WTC11 (cell line): Measurements from ENCODE around the gene PRKN. TPM values are rescaled to one million over a fixed set of nuclear protein-coding genes. Genes with fewer than 3 reads are reported as not detected.

ENCODE experiments used
- ATAC-seq: fragments of 200-7000 bp; cut with Tn5 transposase; 2 replicates; pipeline ENCODE4 v1.10.0; 2021; ENCODE audit warnings: mild to moderate bottlenecking, moderate library complexity
- CTCF ChIA-PET: fragments of 300-600 bp; sonication (Branson Sonifier 250); formaldehyde crosslinking; loops from one replicate; lab custom pipeline; 2021; ENCODE audit warnings: antibody characterized with exemption; lab: Charles Lee
- POLR2A ChIA-PET: fragments of 350-600 bp; sonication (Branson Sonifier 250); formaldehyde crosslinking; loops from one replicate; lab custom pipeline; 2021; ENCODE audit warnings: antibody characterized with exemption; lab: Charles Lee
- DNase-seq: peaks from one replicate; pipeline ENCODE4 v3.0.0; 2021; ENCODE audit warnings: low spot score
- H3K27ac Mint-ChIP-seq: 2 replicates; pipeline ENCODE4 v1.8.0; 2021; ENCODE audit warnings: mixed read lengths
- H3K27me3 Mint-ChIP-seq: 2 replicates; pipeline ENCODE4 v1.8.0; 2021; ENCODE audit warnings: low read depth, mild to moderate bottlenecking, moderate library complexity, mixed read lengths
- H3K36me3 Mint-ChIP-seq: 2 replicates; pipeline ENCODE4 v1.8.0; 2021; ENCODE audit warnings: mixed read lengths
- H3K4me1 Mint-ChIP-seq: 2 replicates; pipeline ENCODE4 v1.8.0; 2022; ENCODE audit warnings: mixed read lengths
- H3K4me3 Mint-ChIP-seq: 2 replicates; pipeline ENCODE4 v1.8.0; 2021; ENCODE audit warnings: mild to moderate bottlenecking, moderate library complexity, mixed read lengths
- H3K9me3 Mint-ChIP-seq: 2 replicates; pipeline ENCODE4 v1.8.0; 2021; ENCODE audit warnings: mixed read lengths
- FOXJ3 ChIP-seq: sonication (generic); formaldehyde crosslinking; IDR thresholded peaks from 2 replicates; pipeline ENCODE4 v1.9.0; 2021; ENCODE audit warnings: missing genetic modification reagents, mild to moderate bottlenecking, borderline replicate concordance
- FOXP1 ChIP-seq: sonication (generic); formaldehyde crosslinking; IDR thresholded peaks from 2 replicates; pipeline ENCODE4 v1.8.0; 2022; ENCODE audit warnings: missing genetic modification reagents, mild to moderate bottlenecking, moderate library complexity, borderline replicate concordance
- GRHL2 ChIP-seq: fragments of 250-450 bp; sonication (Bioruptor Pico); IDR thresholded peaks from 2 replicates; pipeline ENCODE4 v1.8.0; 2022; ENCODE audit warnings: mild to moderate bottlenecking, moderate library complexity; ENCODE audit not compliant: insufficient replicate concordance, severe bottlenecking
- IRF2 ChIP-seq: sonication (generic); formaldehyde crosslinking; IDR thresholded peaks from 2 replicates; pipeline ENCODE4 v1.8.0; 2022; ENCODE audit warnings: low read depth, missing genetic modification reagents, borderline replicate concordance
- MLX ChIP-seq: sonication (generic); formaldehyde crosslinking; IDR thresholded peaks from 2 replicates; pipeline ENCODE4 v1.8.1; 2023; ENCODE audit warnings: mild to moderate bottlenecking, missing genetic modification reagents, moderate library complexity
- NFATC4 ChIP-seq: fragments of 250-450 bp; sonication (Bioruptor Pico); IDR thresholded peaks from 2 replicates; pipeline ENCODE4 v1.9.0; 2021; ENCODE audit warnings: mild to moderate bottlenecking
- ZNF263 ChIP-seq: sonication (generic); formaldehyde crosslinking; IDR thresholded peaks from 2 replicates; pipeline ENCODE4 v1.8.1; 2022; ENCODE audit warnings: low read depth, mild to moderate bottlenecking, moderate library complexity, missing genetic modification reagents
- ZNF425 ChIP-seq: fragments of 250-450 bp; sonication (Bioruptor Pico); conservative IDR thresholded peaks from 2 replicates; pipeline ENCODE4 v1.9.0; 2021; ENCODE audit warnings: mild to moderate bottlenecking
- ZSCAN18 ChIP-seq: fragments of 250-450 bp; sonication (Bioruptor Pico); IDR thresholded peaks from 2 replicates; pipeline ENCODE4 v2.1.2; 2022; ENCODE audit warnings: mild to moderate bottlenecking, moderate library complexity
- total RNA-seq: library from RNA; stranded (reverse); gene quantifications from 3 replicates; pipeline ENCODE4 v1.2.3, GENCODE V29; 2021
- TF ChIP-seq, protein P1 (sequence below): sonication (generic); formaldehyde crosslinking; IDR thresholded peaks from 2 replicates; pipeline ENCODE4 v1.8.0; 2023; ENCODE audit warnings: missing genetic modification reagents, mild to moderate bottlenecking, borderline replicate concordance
- TF ChIP-seq, protein P2 (sequence below): fragments of 250-450 bp; sonication (Bioruptor Pico); IDR thresholded peaks from 2 replicates; pipeline ENCODE4 v1.8.0; 2021; ENCODE audit warnings: mild to moderate bottlenecking
- TF ChIP-seq, protein P3 (sequence below): sonication (generic); formaldehyde crosslinking; IDR thresholded peaks from 2 replicates; pipeline ENCODE4 v1.8.0; 2023; ENCODE audit warnings: mild to moderate bottlenecking, missing genetic modification reagents
- TF ChIP-seq, protein P4 (sequence below): fragments of 250-450 bp; sonication (Bioruptor Pico); IDR thresholded peaks from 2 replicates; pipeline ENCODE4 v1.9.0; 2021; ENCODE audit warnings: mild to moderate bottlenecking, borderline replicate concordance
- TF ChIP-seq, protein P5 (sequence below): sonication (generic); formaldehyde crosslinking; conservative IDR thresholded peaks from 2 replicates; pipeline ENCODE4 v1.8.1; 2023; ENCODE audit warnings: mild to moderate bottlenecking, low read depth, missing genetic modification reagents, moderate library complexity

PRKN gene
- total RNA-seq, 1 experiment from 2014 or later: 0.59 TPM

DNA sequence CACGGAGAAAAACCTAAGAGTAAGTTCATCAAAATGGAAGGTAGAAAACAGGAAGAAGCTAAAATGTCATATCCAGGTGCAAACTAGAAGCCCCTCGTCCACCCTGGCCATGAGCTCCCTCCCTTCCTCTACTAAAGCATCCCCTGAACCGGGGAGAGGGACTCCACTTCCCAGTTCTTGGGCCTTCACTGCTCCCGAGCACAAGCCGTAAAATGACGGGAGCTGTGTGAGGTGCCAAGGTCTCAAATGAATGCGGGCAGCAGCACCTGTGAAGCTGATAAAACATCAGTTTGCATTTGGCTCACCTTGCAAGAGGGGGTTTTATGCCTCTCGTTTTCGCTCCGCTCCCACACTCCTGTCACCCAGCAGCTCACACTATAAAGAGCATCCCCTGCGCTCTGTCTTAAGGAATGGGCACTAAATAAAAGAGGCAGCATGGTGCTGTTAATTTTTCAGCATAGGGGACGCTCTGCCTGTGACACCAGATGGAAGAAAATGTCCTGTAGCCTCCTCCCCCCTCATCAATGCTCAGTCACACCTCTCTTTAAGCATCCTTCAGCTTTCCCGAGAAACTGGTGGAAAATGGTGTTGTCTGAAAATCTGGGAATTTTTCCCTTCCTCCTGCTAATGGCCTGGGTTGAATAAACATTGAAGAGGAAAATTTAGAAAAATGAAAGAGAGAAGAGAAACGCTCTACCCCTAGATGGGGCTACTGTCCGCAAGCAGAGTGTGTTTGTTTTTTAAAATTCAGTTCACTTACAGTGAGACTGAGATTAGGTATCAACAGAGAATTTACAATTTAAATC lies 890.7 kb downstream of the PRKN start:
- no peak for DNase-seq
- H3K4me1 Mint-ChIP-seq: peaks cover 44% of the 10 kb centered on the region
- H3K27ac Mint-ChIP-seq: no peak overlapping the region; the same call in 1 of the 2 replicates
- no peaks in the 10 kb centered on the region for H3K36me3 Mint-ChIP-seq
- ChIA-PET CTCF (interaction anchor here (1.1 to 1.2 kb wide), 2 partner anchors 14 to 286 kb away, joined by 3 read pairs; no protein-coding TSS in a partner anchor), POLR2A (no interaction called here)
- no peak overlapping the region for H3K4me3 Mint-ChIP-seq
- no peaks in the 10 kb centered on the region for H3K27me3 Mint-ChIP-seq
- no peak for ATAC-seq
- H3K9me3 Mint-ChIP-seq: no peaks in the 10 kb centered on the region
- TF ChIP-seq, protein P1, sequence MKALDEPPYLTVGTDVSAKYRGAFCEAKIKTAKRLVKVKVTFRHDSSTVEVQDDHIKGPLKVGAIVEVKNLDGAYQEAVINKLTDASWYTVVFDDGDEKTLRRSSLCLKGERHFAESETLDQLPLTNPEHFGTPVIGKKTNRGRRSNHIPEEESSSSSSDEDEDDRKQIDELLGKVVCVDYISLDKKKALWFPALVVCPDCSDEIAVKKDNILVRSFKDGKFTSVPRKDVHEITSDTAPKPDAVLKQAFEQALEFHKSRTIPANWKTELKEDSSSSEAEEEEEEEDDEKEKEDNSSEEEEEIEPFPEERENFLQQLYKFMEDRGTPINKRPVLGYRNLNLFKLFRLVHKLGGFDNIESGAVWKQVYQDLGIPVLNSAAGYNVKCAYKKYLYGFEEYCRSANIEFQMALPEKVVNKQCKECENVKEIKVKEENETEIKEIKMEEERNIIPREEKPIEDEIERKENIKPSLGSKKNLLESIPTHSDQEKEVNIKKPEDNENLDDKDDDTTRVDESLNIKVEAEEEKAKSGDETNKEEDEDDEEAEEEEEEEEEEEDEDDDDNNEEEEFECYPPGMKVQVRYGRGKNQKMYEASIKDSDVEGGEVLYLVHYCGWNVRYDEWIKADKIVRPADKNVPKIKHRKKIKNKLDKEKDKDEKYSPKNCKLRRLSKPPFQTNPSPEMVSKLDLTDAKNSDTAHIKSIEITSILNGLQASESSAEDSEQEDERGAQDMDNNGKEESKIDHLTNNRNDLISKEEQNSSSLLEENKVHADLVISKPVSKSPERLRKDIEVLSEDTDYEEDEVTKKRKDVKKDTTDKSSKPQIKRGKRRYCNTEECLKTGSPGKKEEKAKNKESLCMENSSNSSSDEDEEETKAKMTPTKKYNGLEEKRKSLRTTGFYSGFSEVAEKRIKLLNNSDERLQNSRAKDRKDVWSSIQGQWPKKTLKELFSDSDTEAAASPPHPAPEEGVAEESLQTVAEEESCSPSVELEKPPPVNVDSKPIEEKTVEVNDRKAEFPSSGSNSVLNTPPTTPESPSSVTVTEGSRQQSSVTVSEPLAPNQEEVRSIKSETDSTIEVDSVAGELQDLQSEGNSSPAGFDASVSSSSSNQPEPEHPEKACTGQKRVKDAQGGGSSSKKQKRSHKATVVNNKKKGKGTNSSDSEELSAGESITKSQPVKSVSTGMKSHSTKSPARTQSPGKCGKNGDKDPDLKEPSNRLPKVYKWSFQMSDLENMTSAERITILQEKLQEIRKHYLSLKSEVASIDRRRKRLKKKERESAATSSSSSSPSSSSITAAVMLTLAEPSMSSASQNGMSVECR (CRISPR knock-in tag): no peak
- TF ChIP-seq GRHL2 (CRISPR knock-in tag) (no peak), FOXP1 (CRISPR knock-in tag) (no peak), NFATC4 (CRISPR knock-in tag) (no peak), IRF2 (CRISPR knock-in tag) (no peak), ZSCAN18 (no peak), FOXJ3 (CRISPR knock-in tag) (no peak), ZNF425 (CRISPR knock-in tag) (no peak), MLX (CRISPR knock-in tag) (no peak), ZNF263 (CRISPR knock-in tag) (no peak)
- TF ChIP-seq, protein P2, sequence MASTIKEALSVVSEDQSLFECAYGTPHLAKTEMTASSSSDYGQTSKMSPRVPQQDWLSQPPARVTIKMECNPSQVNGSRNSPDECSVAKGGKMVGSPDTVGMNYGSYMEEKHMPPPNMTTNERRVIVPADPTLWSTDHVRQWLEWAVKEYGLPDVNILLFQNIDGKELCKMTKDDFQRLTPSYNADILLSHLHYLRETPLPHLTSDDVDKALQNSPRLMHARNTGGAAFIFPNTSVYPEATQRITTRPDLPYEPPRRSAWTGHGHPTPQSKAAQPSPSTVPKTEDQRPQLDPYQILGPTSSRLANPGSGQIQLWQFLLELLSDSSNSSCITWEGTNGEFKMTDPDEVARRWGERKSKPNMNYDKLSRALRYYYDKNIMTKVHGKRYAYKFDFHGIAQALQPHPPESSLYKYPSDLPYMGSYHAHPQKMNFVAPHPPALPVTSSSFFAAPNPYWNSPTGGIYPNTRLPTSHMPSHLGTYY (CRISPR knock-in tag): no peak
- TF ChIP-seq, protein P3, sequence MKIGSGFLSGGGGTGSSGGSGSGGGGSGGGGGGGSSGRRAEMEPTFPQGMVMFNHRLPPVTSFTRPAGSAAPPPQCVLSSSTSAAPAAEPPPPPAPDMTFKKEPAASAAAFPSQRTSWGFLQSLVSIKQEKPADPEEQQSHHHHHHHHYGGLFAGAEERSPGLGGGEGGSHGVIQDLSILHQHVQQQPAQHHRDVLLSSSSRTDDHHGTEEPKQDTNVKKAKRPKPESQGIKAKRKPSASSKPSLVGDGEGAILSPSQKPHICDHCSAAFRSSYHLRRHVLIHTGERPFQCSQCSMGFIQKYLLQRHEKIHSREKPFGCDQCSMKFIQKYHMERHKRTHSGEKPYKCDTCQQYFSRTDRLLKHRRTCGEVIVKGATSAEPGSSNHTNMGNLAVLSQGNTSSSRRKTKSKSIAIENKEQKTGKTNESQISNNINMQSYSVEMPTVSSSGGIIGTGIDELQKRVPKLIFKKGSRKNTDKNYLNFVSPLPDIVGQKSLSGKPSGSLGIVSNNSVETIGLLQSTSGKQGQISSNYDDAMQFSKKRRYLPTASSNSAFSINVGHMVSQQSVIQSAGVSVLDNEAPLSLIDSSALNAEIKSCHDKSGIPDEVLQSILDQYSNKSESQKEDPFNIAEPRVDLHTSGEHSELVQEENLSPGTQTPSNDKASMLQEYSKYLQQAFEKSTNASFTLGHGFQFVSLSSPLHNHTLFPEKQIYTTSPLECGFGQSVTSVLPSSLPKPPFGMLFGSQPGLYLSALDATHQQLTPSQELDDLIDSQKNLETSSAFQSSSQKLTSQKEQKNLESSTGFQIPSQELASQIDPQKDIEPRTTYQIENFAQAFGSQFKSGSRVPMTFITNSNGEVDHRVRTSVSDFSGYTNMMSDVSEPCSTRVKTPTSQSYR (CRISPR knock-in tag): no peak
- TF ChIP-seq, protein P4, sequence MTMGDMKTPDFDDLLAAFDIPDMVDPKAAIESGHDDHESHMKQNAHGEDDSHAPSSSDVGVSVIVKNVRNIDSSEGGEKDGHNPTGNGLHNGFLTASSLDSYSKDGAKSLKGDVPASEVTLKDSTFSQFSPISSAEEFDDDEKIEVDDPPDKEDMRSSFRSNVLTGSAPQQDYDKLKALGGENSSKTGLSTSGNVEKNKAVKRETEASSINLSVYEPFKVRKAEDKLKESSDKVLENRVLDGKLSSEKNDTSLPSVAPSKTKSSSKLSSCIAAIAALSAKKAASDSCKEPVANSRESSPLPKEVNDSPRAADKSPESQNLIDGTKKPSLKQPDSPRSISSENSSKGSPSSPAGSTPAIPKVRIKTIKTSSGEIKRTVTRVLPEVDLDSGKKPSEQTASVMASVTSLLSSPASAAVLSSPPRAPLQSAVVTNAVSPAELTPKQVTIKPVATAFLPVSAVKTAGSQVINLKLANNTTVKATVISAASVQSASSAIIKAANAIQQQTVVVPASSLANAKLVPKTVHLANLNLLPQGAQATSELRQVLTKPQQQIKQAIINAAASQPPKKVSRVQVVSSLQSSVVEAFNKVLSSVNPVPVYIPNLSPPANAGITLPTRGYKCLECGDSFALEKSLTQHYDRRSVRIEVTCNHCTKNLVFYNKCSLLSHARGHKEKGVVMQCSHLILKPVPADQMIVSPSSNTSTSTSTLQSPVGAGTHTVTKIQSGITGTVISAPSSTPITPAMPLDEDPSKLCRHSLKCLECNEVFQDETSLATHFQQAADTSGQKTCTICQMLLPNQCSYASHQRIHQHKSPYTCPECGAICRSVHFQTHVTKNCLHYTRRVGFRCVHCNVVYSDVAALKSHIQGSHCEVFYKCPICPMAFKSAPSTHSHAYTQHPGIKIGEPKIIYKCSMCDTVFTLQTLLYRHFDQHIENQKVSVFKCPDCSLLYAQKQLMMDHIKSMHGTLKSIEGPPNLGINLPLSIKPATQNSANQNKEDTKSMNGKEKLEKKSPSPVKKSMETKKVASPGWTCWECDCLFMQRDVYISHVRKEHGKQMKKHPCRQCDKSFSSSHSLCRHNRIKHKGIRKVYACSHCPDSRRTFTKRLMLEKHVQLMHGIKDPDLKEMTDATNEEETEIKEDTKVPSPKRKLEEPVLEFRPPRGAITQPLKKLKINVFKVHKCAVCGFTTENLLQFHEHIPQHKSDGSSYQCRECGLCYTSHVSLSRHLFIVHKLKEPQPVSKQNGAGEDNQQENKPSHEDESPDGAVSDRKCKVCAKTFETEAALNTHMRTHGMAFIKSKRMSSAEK (CRISPR knock-in tag): no peak
- TF ChIP-seq, protein P5, sequence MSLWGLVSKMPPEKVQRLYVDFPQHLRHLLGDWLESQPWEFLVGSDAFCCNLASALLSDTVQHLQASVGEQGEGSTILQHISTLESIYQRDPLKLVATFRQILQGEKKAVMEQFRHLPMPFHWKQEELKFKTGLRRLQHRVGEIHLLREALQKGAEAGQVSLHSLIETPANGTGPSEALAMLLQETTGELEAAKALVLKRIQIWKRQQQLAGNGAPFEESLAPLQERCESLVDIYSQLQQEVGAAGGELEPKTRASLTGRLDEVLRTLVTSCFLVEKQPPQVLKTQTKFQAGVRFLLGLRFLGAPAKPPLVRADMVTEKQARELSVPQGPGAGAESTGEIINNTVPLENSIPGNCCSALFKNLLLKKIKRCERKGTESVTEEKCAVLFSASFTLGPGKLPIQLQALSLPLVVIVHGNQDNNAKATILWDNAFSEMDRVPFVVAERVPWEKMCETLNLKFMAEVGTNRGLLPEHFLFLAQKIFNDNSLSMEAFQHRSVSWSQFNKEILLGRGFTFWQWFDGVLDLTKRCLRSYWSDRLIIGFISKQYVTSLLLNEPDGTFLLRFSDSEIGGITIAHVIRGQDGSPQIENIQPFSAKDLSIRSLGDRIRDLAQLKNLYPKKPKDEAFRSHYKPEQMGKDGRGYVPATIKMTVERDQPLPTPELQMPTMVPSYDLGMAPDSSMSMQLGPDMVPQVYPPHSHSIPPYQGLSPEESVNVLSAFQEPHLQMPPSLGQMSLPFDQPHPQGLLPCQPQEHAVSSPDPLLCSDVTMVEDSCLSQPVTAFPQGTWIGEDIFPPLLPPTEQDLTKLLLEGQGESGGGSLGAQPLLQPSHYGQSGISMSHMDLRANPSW: no peak
